Left renal pelvis (tissue), 4 donors: ENCODE results near the gene MGRN1. TPM values are rescaled to one million over a fixed set of nuclear protein-coding genes. Genes with fewer than 3 reads are reported as not detected.

ENCODE experiments used
- DNase-seq, 4 donors: peaks; one replicate each; pipeline ENCODE4 v3.0.0-alpha.2; 2013; ENCODE audit warnings: low read depth in 4 of 4, low spot score in 3 of 4
- polyA plus RNA-seq, 4 donors: library from polyadenylated mRNA; unstranded; fragments of 120-200 nt; gene quantifications; one replicate each; pipeline ENCODE4 v1.2.1, GENCODE V29; 2013; ENCODE audit not compliant: insufficient read length in 4 of 4

MGRN1 gene
- polyA plus RNA-seq, 4 donors = 38.7 to 70.3 (median 53.1) TPM

GRCh38 chr16:4684058-4684715 is 59.6 kb downstream of the MGRN1 start:
- DNase-seq = no peak

GRCh38 chr16:4684763-4685162 is 60.1 kb downstream of the MGRN1 start:
- no peak for DNase-seq

- DNase-seq = no peak
Observed at GRCh38 chr16:4685292-4685691, 60.7 kb downstream of the MGRN1 start.

- DNase-seq = no peak
Observed at GRCh38 chr16:4685776-4686496, 61.3 kb downstream of the MGRN1 start.

- no peak for DNase-seq
Observed at GRCh38 chr16:4686497-4687210, 62.0 kb downstream of the MGRN1 start.

- DNase-seq = no peak
Observed at GRCh38 chr16:4687416-4687815, 62.8 kb downstream of the MGRN1 start.

- no peak for DNase-seq
Observed at GRCh38 chr16:4687946-4688673, 63.5 kb downstream of the MGRN1 start.

GRCh38 chr16:4688674-4689045 is 64.0 kb downstream of the MGRN1 start:
- DNase-seq = no peak

- no peak for DNase-seq
Observed at GRCh38 chr16:4689091-4689671, 64.6 kb downstream of the MGRN1 start.

- DNase-seq = no peak
Observed at GRCh38 chr16:4689864-4690704, 65.5 kb downstream of the MGRN1 start.

GRCh38 chr16:4690946-4691665 is 66.5 kb downstream of the MGRN1 start:
- no peak for DNase-seq

GRCh38 chr16:4691666-4692412 is 67.2 kb downstream of the MGRN1 start:
- no peak for DNase-seq

- no peak for DNase-seq
Observed at GRCh38 chr16:4692460-4693295, 68.1 kb downstream of the MGRN1 start.

- peak; percentile 78 to 92 (median 89) for DNase-seq
Observed at GRCh38 chr16:4693296-4693955, 68.8 kb downstream of the MGRN1 start, which contains the start of gene NUDT16L1. Gene NUDT16L1 (plus strand): TSS chr16:4693562. CDS start chr16:4693727, 165 bp downstream.

GRCh38 chr16:4693956-4694641 is 69.5 kb downstream of the MGRN1 start:
- DNase-seq = peak in 1 of 4 donors; percentile 67
